Thymus (tissue), 11 donors: Measurements from ENCODE around the gene CER1. TPM values are rescaled to one million over a fixed set of nuclear protein-coding genes. Genes with fewer than 3 reads are reported as not detected.

Experiments used
- DNase-seq, 9 donors: peaks; one replicate each; pipeline ENCODE4 v3.0.0-alpha.2; 2013; ENCODE audit warnings: low spot score in 9 of 9, low read depth in 6 of 9, missing footprints in 1 of 9
- H3K27ac ChIP-seq, 2 donors: one replicate each; pipeline ENCODE4 v1.5.1; 2013; ENCODE audit warnings: control low read depth in 1 of 2, low read depth in 1 of 2, low read length in 1 of 2, mild to moderate bottlenecking in 1 of 2, moderate library complexity in 1 of 2
- H3K27me3 ChIP-seq, 2 donors: one replicate each; pipeline ENCODE4 v1.5.1; 2013; ENCODE audit warnings: low read length in 1 of 2; ENCODE audit not compliant: control insufficient read depth in 2 of 2, insufficient read depth in 1 of 2
- H3K36me3 ChIP-seq, 2 donors: one replicate each; pipeline ENCODE4 v1.5.1; 2013; ENCODE audit warnings: low read length in 1 of 2, mild to moderate bottlenecking in 1 of 2, moderate library complexity in 1 of 2; ENCODE audit not compliant: control insufficient read depth in 2 of 2, insufficient read depth in 2 of 2
- H3K4me1 ChIP-seq, 2 donors: one replicate each; pipeline ENCODE4 v1.5.1; 2013; ENCODE audit warnings: low read length in 2 of 2; ENCODE audit not compliant: control insufficient read depth in 2 of 2, insufficient read depth in 2 of 2
- H3K4me3 ChIP-seq, 2 donors: one replicate each; pipeline ENCODE4 v1.5.1; 2013; ENCODE audit warnings: low read length in 2 of 2, control low read depth in 1 of 2, mild to moderate bottlenecking in 1 of 2
- H3K9me3 ChIP-seq, 2 donors: one replicate each; pipeline ENCODE4 v1.5.1; 2013; ENCODE audit warnings: low read length in 1 of 2, mild to moderate bottlenecking in 1 of 2; ENCODE audit not compliant: control insufficient read depth in 2 of 2, insufficient read depth in 1 of 2
- WGBS: extraction: QIAGEN DNeasy Blood & Tissue Kit; methylation state at CpG from one replicate; pipeline ENCODE4 v1.1.7; 2013; 5-methylcytosine and 5-hydroxymethylcytosine counted together
- polyA plus RNA-seq: library from polyadenylated mRNA; stranded (reverse); fragments of 200-250 nt; gene quantifications from one replicate; pipeline ENCODE4 v1.2.3, GENCODE V29; 2013
- total RNA-seq: library from RNA; stranded (reverse); fragments of 120-200 nt; gene quantifications from one replicate; pipeline ENCODE4 v1.2.4, GENCODE V29; 2013
- donor health status: healthy.

Gene CER1
- total and polyA plus RNA-seq, 2 donors, result 0.05 to 0.07 TPM

GRCh38 chr9:14752271-14752670 lies 29.7 kb upstream of the CER1 start:
- H3K27ac ChIP-seq, result no peak overlapping the region
- H3K4me3 ChIP-seq, result no peak overlapping the region
- 91% methylated on average over 1 of the region's 1 CpG for WGBS
- no peaks in the 10 kb centered on the region for H3K4me1 ChIP-seq
- H3K27me3 ChIP-seq, result no peaks in the 10 kb centered on the region
- no peaks in the 10 kb centered on the region for H3K36me3 ChIP-seq
- no peaks in the 10 kb centered on the region for H3K9me3 ChIP-seq
- DNase-seq, result no peak

- Histone ChIP-seq H3K27ac (no peak overlapping the region), H3K27me3 (no peaks in the 10 kb centered on the region), H3K4me3 (no peak overlapping the region), H3K36me3 (no peaks in the 10 kb centered on the region), H3K9me3 (no peaks in the 10 kb centered on the region), H3K4me1 (no peaks in the 10 kb centered on the region)
- DNase-seq, result no peak
Observed at GRCh38 chr9:14750821-14751220, 28.3 kb upstream of the CER1 start.

- H3K27ac ChIP-seq, result no peak overlapping the region
- 57% methylated on average over 9 of the region's 9 CpGs for WGBS
- no peaks in the 10 kb centered on the region for H3K9me3 ChIP-seq
- no peak overlapping the region for H3K4me3 ChIP-seq
- H3K27me3 ChIP-seq, result no peaks in the 10 kb centered on the region
- peak in 8 of 9 donors; percentile 6 to 59 (median 11) for DNase-seq
- no peaks in the 10 kb centered on the region for H3K4me1 ChIP-seq
- H3K36me3 ChIP-seq, result no peaks in the 10 kb centered on the region
Observed at GRCh38 chr9:14749741-14750211, 27.2 kb upstream of the CER1 start.

GRCh38 chr9:14748373-14748772 lies 25.8 kb upstream of the CER1 start:
- Histone ChIP-seq H3K27me3 (no peaks in the 10 kb centered on the region), H3K36me3 (no peaks in the 10 kb centered on the region), H3K4me3 (no peak overlapping the region), H3K4me1 (no peaks in the 10 kb centered on the region), H3K9me3 (no peaks in the 10 kb centered on the region), H3K27ac (no peak overlapping the region)
- no peak for DNase-seq
- WGBS, result 97% methylated on average over 3 of the region's 3 CpGs

- Histone ChIP-seq H3K27me3 (no peaks in the 10 kb centered on the region), H3K27ac (no peak overlapping the region), H3K4me3 (no peak overlapping the region), H3K9me3 (no peaks in the 10 kb centered on the region), H3K36me3 (no peaks in the 10 kb centered on the region), H3K4me1 (no peaks in the 10 kb centered on the region)
- DNase-seq, result no peak
Observed at GRCh38 chr9:14747111-14747510, 24.6 kb upstream of the CER1 start.

- H3K9me3 ChIP-seq, result no peaks in the 10 kb centered on the region
- no peak for DNase-seq
- H3K4me3 ChIP-seq, result no peak overlapping the region
- no peaks in the 10 kb centered on the region for H3K36me3 ChIP-seq
- no peak overlapping the region for H3K27ac ChIP-seq
- 96% methylated on average over 3 of the region's 3 CpGs for WGBS
- H3K4me1 ChIP-seq, result no peaks in the 10 kb centered on the region
- no peaks in the 10 kb centered on the region for H3K27me3 ChIP-seq
Observed at GRCh38 chr9:14746626-14747025, 24.1 kb upstream of the CER1 start.

GRCh38 chr9:14744768-14745167 lies 22.2 kb upstream of the CER1 start:
- DNase-seq, result no peak
- Histone ChIP-seq H3K27ac (no peak overlapping the region), H3K27me3 (no peaks in the 10 kb centered on the region), H3K4me1 (no peaks in the 10 kb centered on the region), H3K4me3 (no peak overlapping the region), H3K9me3 (no peaks in the 10 kb centered on the region), H3K36me3 (no peaks in the 10 kb centered on the region)
- 95% methylated on average over 1 of the region's 1 CpG for WGBS

- WGBS, result 95% methylated on average over 3 of the region's 3 CpGs
- DNase-seq, result no peak
Observed at GRCh38 chr9:14741369-14741768, 18.8 kb upstream of the CER1 start.

GRCh38 chr9:14733133-14733532 lies 10.6 kb upstream of the CER1 start:
- H3K36me3 ChIP-seq, result no peaks in the 10 kb centered on the region
- no peaks in the 10 kb centered on the region for H3K9me3 ChIP-seq
- H3K4me1 ChIP-seq, result no peaks in the 10 kb centered on the region
- no peak for DNase-seq
- 97% methylated on average over 5 of the region's 5 CpGs for WGBS
- H3K27me3 ChIP-seq, result no peaks in the 10 kb centered on the region
- H3K4me3 ChIP-seq, result no peak overlapping the region
- no peak overlapping the region for H3K27ac ChIP-seq

More at GRCh38 chr9:14741369-14741768, 18.8 kb upstream of the CER1 start:
- Histone ChIP-seq H3K36me3 (no peaks in the 10 kb centered on the region), H3K4me1 (no peaks in the 10 kb centered on the region), H3K27me3 (no peaks in the 10 kb centered on the region), H3K4me3 (no peak overlapping the region), H3K27ac (no peak overlapping the region), H3K9me3 (no peaks in the 10 kb centered on the region)
